GM12892 (cell line): ENCODE data around the gene OR13C3.

Experiments used
- POLR2A ChIP-seq: IDR thresholded peaks from 2 replicates; pipeline ENCODE4 v1.6.1; 2011; ENCODE audit warnings: low read depth, low read length, control low read depth
- POLR2AphosphoS5 ChIP-seq: IDR thresholded peaks from 2 replicates; pipeline ENCODE4 v1.6.1; 2011; ENCODE audit warnings: low read depth, low read length, control low read depth

GRCh38 chr9:104555521-104555920 lies 18.9 kb upstream of the OR13C3 start:
- TF ChIP-seq POLR2AphosphoS5 = no peak
- no peak for TF ChIP-seq POLR2A
